HG02588 (cell line): ENCODE measurements around the gene MAPRE2.

Source experiments
- ATAC-seq: cut with Tn5 transposase; IDR thresholded peaks from one replicate; pipeline ENCODE4 v1.9.1; 2021; ENCODE audit warnings: mild to moderate bottlenecking, moderate library complexity; ENCODE audit not compliant: unreplicated experiment

Gene MAPRE2

GRCh38 chr18:35061336-35061735 lies 20.1 kb downstream of the MAPRE2 start:
- ATAC-seq: no peak

- no peak for ATAC-seq
Measured at GRCh38 chr18:35061804-35062203, 20.6 kb downstream of the MAPRE2 start.

- no peak for ATAC-seq
Measured at GRCh38 chr18:35062408-35062807, 21.2 kb downstream of the MAPRE2 start.

GRCh38 chr18:35063875-35064690 lies 22.9 kb downstream of the MAPRE2 start:
- no peak for ATAC-seq

GRCh38 chr18:35067454-35067853 lies 26.2 kb downstream of the MAPRE2 start:
- no peak for ATAC-seq

GRCh38 chr18:35071819-35072247 lies 30.6 kb downstream of the MAPRE2 start:
- ATAC-seq: peak; percentile 59

- ATAC-seq: no peak
Measured at GRCh38 chr18:35072616-35073015, 31.4 kb downstream of the MAPRE2 start.

GRCh38 chr18:35073186-35074105 lies 32.2 kb downstream of the MAPRE2 start:
- ATAC-seq: no peak

GRCh38 chr18:35074581-35074980 lies 33.4 kb downstream of the MAPRE2 start:
- no peak for ATAC-seq

- ATAC-seq: no peak
Measured at GRCh38 chr18:35075132-35075531, 33.9 kb downstream of the MAPRE2 start.

GRCh38 chr18:35076135-35076924 lies 35.1 kb downstream of the MAPRE2 start:
- ATAC-seq: no peak

GRCh38 chr18:35077937-35078336 lies 36.7 kb downstream of the MAPRE2 start:
- no peak for ATAC-seq

GRCh38 chr18:35080058-35080457 lies 38.8 kb downstream of the MAPRE2 start:
- no peak for ATAC-seq

GRCh38 chr18:35083174-35083712 lies 42.0 kb downstream of the MAPRE2 start:
- ATAC-seq: no peak

- no peak for ATAC-seq
Measured at GRCh38 chr18:35084494-35085449, 43.6 kb downstream of the MAPRE2 start.

- ATAC-seq: no peak
Measured at GRCh38 chr18:35085450-35086380, 44.5 kb downstream of the MAPRE2 start.

- no peak for ATAC-seq
Measured at GRCh38 chr18:35086704-35087103, 45.5 kb downstream of the MAPRE2 start.

GRCh38 chr18:35087726-35088125 lies 46.5 kb downstream of the MAPRE2 start:
- ATAC-seq: no peak
